HFFc6 (cell line): ENCODE data around the gene ME3. TPM values are rescaled to one million over a fixed set of nuclear protein-coding genes. Genes with fewer than 3 reads are reported as not detected.

ENCODE experiments used
- DNase-seq: peaks from one replicate; pipeline ENCODE4 v3.0.0-alpha.2; 2018
- H3K27ac Mint-ChIP-seq: 2 replicates; pipeline ENCODE4 v1.8.0; 2020; ENCODE audit warnings: mild to moderate bottlenecking, mixed read lengths
- H3K27me3 Mint-ChIP-seq: 2 replicates; pipeline ENCODE4 v1.8.0; 2021; ENCODE audit warnings: mild to moderate bottlenecking, moderate library complexity, mixed read lengths; ENCODE audit not compliant: insufficient read depth
- H3K36me3 Mint-ChIP-seq: 2 replicates; pipeline ENCODE4 v1.8.0; 2021; ENCODE audit warnings: low read depth, mixed read lengths
- H3K4me1 Mint-ChIP-seq: 2 replicates; pipeline ENCODE4 v1.8.0; 2020; ENCODE audit warnings: low read depth, mixed read lengths
- H3K4me3 Mint-ChIP-seq: 2 replicates; pipeline ENCODE4 v1.8.0; 2020; ENCODE audit warnings: mild to moderate bottlenecking, moderate library complexity, mixed read lengths
- H3K9me3 Mint-ChIP-seq: 2 replicates; pipeline ENCODE4 v1.8.0; 2020; ENCODE audit warnings: mild to moderate bottlenecking, mixed read lengths
- total RNA-seq, 6 experiments: library from RNA; stranded (reverse); fragmentation: NEBNext Ultra II Directional; extraction: Animal tissue kit (Norgen Biotek cat#: 25700); gene quantifications; 2 replicates in 1 of 6; 3 replicates in 5 of 6; pipeline ENCODE4 v1.2.3, GENCODE V29; 2021
- TF ChIP-seq, protein P1 (sequence below): fragments of 200-600 bp; sonication (generic); IDR thresholded peaks from 2 replicates; pipeline ENCODE4 v1.5.0; 2021; ENCODE audit warnings: antibody characterized with exemption, mild to moderate bottlenecking

The ME3 gene
- total RNA-seq, 6 experiments from 2014 or later: 3.5 to 8.6 (median 6.6) TPM

DNA sequence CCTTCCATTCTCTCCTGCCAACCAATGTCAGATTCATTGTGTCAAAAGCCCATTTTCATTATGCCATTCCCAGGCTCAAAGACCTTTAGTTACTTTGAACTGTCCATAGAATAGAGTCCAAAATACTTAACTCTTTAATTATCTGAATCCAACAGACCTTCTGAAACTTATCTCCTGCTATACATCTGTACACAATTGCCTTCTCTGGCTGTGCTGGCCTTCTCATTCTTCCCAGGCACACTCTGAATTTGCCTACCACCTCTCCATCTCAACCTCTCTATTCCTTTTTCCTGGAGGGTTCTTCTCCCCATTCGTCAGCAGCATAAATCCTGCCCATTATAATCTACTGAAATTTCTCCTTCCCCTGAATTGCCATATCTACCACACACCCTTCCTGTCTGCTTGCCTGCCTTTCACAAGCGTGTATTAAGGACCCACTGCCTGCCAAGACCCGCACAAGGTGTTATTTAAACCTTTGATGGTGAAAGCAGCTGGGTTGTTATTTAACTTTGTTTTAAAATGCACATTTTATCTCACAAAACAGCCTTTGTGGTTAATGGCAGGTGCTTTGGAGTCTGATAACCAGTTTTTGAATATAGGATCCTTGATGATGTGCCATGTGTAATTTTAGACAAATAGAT is 171.8 kb downstream of the ME3 start:
- Mint-ChIP-seq H3K36me3 (no peaks in the 10 kb centered on the region), H3K4me1 (peaks cover 10% of the 10 kb centered on the region), H3K4me3 (no peak overlapping the region), H3K27ac (no peak overlapping the region), H3K27me3 (no peaks in the 10 kb centered on the region), H3K9me3 (no peaks in the 10 kb centered on the region)
- TF ChIP-seq, protein P1, sequence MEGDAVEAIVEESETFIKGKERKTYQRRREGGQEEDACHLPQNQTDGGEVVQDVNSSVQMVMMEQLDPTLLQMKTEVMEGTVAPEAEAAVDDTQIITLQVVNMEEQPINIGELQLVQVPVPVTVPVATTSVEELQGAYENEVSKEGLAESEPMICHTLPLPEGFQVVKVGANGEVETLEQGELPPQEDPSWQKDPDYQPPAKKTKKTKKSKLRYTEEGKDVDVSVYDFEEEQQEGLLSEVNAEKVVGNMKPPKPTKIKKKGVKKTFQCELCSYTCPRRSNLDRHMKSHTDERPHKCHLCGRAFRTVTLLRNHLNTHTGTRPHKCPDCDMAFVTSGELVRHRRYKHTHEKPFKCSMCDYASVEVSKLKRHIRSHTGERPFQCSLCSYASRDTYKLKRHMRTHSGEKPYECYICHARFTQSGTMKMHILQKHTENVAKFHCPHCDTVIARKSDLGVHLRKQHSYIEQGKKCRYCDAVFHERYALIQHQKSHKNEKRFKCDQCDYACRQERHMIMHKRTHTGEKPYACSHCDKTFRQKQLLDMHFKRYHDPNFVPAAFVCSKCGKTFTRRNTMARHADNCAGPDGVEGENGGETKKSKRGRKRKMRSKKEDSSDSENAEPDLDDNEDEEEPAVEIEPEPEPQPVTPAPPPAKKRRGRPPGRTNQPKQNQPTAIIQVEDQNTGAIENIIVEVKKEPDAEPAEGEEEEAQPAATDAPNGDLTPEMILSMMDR: no peak
- no peak for DNase-seq

DNA sequence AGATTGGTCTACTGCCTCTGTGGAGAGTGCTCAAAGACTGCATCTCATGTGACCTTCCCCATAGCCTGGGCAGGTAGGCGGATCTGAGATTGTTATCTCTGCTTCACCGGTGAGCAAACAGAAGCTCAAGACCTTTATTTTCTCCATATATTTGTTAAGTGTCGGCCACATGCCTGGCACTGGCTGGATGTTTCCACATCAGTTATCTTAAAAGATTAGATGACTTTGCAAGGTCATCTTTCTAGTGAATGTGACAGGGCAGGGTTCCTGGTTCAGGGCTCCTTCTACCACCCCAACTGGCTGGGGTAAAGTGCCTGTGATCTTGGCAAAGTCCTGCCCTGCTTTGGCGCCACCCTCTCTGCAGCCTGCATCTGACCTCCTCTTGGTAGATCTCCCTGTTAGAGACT is 172.7 kb downstream of the ME3 start:
- TF ChIP-seq, protein P1: no peak
- Mint-ChIP-seq H3K9me3 (no peaks in the 10 kb centered on the region), H3K4me3 (no peak overlapping the region), H3K27me3 (no peaks in the 10 kb centered on the region), H3K36me3 (no peaks in the 10 kb centered on the region), H3K4me1 (peaks cover 10% of the 10 kb centered on the region), H3K27ac (no peak overlapping the region)
- no peak for DNase-seq

DNA sequence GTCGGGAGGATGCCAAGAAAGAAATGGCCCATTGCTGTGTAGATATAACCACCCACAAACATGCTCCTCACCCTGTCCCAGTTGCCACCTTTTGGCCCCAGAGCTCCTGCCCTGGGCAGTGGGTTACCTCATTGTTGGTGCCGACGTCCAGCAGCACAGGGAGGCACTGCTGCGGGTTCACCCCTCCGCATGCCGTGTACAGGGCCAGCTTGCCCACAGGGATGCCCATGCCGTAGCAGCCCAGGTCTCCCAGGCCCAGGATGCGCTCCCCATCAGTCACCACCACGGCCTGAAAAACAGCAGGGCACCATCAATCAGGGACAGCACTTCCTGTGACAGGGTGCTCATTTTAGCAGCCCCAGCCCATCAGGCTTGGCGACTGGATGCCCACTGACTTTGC is 174.6 kb downstream of the ME3 start:
- DNase-seq: no peak
- Mint-ChIP-seq H3K27ac (peak overlapping the region; percentile 37; the same call in 1 of the 2 replicates), H3K4me1 (peaks cover 10% of the 10 kb centered on the region), H3K36me3 (no peaks in the 10 kb centered on the region), H3K9me3 (no peaks in the 10 kb centered on the region), H3K27me3 (no peaks in the 10 kb centered on the region), H3K4me3 (no peak overlapping the region)
- TF ChIP-seq, protein P1: no peak

DNA sequence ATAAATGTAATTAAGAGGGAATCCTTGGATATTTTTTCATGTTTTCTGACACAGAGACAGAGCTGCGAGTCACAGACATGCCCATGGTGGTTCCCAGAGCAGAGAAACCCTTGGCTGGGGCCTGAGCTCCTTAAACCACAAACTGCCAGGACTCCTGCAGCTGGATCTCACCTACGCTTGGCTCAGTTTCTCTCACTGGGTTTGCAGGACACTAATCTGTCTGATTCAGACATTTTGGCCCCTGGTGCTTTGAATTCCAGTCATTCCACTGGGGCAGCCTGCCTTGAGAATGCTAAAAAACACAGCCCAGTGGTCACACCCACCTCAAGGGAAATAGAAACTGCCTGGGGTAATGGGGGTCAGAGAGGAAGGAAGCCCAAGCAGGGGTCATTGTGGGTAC is 175.1 kb downstream of the ME3 start:
- H3K27me3 Mint-ChIP-seq: no peaks in the 10 kb centered on the region
- no peaks in the 10 kb centered on the region for H3K36me3 Mint-ChIP-seq
- H3K9me3 Mint-ChIP-seq: no peaks in the 10 kb centered on the region
- TF ChIP-seq, protein P1: no peak
- 0 out of 2 replicates have a peak overlapping the region, but pooled peaks have one; percentile 5 for H3K4me3 Mint-ChIP-seq
- DNase-seq: no peak
- peak overlapping the region; percentile 37 for H3K27ac Mint-ChIP-seq
- H3K4me1 Mint-ChIP-seq: peaks cover 10% of the 10 kb centered on the region

DNA sequence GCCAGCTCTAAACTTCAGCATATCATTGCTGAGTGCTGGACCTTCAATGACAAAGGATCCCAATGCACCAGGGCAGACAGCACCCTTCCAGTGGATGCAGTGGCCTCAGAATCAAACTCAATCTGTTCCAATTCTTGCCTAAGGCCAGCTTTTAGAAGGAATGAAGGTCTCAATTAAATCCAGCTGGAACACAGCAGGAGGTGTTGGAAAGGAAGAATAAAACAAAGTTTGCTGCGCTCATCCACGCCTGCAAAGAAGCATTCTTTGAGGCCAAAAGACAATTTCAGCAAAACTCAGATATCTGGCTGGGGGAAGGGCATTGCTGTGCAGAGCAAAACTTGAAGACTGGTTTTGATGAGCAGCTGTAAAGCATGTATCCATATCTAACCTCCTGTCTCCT is 177.1 kb downstream of the ME3 start:
- Mint-ChIP-seq H3K4me3 (no peak overlapping the region), H3K27me3 (peaks cover 1% of the 10 kb centered on the region; the same call in 1 of the 2 replicates), H3K27ac (no peak overlapping the region), H3K9me3 (no peaks in the 10 kb centered on the region), H3K36me3 (no peaks in the 10 kb centered on the region), H3K4me1 (peaks cover 10% of the 10 kb centered on the region)
- DNase-seq: no peak
- TF ChIP-seq, protein P1: no peak
